Measurements from ENCODE around the gene ARHGAP26.

Gene ARHGAP26

DNA sequence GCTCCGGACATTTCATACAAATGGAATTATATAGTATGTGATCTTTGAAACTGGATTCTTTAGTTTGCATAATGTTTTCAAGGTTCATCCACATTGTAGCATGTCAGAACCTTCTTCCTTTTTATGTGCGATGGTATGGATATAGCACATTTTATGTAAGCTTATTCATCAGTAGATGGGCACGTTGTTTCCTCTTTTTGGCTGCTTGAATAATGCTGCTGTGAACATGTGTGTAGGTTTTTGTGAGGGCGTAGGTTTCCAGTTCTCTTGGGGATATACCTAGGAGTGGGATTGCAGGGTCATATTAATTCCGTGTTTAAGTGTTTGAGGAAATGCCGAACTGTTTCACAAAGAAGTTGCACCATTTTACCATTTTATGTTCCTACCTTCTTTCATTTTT lies 445.5 kb downstream of the ARHGAP26 start:
- DNase-seq (ENCODE audit: low read depth in 1 of 2, low spot score in 1 of 2): no peak

DNA sequence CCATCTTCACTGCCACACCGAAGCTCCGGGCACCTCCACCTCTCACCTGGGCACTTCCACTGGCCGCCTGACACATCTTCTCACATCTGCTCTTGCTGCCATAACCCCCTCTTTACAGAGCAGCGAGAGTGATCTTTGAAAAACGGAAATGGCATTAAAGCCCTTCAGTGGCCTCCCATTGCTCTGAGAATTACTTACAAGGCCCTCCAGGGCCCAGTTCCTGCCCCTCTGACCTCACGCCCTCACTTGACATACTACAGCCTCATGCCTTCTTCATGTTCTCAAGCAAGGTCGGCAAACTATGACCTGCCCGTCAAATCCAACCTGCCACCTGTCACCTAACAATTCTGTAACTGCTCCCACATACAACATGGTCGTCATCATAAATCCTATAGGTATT lies 446.0 kb downstream of the ARHGAP26 start:
- DNase-seq (ENCODE audit: low read depth in 1 of 2, low spot score in 1 of 2): no peak

DNA sequence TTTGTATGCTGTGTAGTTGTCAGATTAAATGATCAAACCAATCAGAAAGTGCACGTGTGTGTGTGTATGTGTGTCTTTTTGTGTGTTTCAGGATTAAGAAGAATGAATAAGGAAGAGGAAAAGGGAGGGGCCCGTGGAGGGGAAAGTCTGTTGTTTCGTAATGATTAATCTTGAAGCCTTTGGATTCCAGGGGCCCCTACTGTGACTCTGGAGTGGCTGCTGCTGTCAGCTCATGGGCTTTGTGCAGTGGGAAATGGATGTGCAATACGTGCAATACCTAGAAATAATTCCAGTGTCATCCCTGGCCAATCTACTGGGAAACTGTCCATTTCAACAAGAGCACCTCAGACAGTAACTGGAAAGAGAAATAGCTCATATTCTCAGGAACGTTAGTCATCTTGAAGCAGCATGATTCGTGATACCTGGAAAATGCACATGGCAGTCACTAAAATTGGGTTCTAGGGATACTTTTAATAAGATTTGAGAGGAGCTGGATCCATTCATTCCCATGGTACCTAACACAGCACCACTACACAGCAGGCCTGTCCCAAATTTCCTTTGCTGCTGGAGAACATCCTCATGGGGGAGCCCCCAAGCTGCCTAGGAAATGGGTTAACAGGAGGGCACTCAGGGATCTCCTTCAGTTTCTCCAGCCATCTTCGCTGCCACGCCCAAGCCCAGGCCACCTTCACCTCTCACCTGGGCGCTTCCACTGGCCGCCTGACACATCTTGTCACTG lies 447.1 kb downstream of the ARHGAP26 start:
- no peak for DNase-seq (ENCODE audit: low read depth in 1 of 2, low spot score in 1 of 2)

DNA sequence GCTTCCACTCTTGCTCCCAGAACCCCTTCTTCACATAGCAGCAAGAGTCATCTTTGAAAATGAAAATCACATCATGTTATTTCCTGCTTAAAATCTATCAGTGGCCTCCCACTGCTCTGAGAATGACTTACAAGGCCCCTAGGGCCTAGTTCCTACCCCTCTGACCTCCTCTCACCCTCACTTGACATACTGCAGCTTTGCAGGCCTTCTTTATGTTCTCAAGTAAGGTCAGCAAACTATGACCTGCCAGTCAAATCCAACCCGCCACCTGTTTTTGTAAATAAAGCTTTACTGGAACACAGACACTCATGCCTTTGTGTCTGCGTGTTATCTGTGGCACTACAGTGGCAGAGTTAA lies 447.6 kb downstream of the ARHGAP26 start:
- no peak for DNase-seq (ENCODE audit: low read depth in 1 of 2, low spot score in 1 of 2)

DNA sequence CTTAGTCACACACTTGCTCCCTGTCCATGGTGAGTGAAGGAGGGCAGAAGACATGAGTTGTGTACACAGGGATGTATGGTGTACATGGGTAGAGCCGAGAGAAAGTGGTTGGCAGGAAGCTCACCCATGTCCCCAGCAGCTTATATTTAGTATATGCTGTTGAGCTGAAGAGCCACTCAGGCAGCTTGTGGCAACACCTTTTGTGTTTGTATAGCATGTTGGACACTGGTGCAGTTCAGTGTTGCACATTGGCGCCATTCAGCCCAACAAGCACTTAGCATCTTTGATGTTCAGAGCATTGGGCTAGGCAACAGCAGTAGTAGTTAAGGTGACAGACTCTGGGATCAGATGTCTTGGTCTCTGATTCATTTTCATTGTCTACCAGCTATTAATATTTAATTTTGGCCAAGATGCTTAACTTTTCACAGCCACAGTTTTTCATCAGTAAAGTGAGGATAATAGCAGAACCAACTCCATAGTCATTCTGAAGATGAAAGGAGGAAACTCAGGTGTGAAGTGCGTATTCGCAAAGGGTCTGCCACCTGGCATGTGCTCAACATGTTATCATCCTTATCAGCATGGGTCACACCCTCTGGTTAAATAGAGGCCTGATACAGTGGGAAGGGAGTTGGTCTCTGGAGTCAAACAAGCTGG lies 448.5 kb downstream of the ARHGAP26 start:
- no peak for DNase-seq (ENCODE audit: low read depth in 1 of 2, low spot score in 1 of 2)

DNA sequence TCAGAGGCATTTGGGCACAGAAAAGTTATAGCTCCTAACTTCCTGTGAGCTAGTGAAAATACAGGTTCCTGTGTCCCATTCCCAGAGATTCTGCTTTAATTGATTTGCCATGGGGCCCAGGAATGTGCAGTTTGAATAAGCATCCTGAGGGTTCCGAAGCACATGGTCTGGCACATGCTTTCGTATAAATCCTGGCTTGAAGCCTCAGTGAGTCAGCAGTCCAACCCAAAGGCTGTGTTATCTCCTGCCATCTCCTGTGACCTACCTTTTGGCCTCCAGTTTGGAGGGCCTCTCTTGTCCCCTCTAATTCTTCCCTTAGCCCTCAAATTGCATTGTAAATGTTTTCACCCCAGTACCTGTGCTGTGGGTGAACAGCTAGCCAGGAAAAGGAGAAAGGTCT lies 449.5 kb downstream of the ARHGAP26 start:
- no peak for DNase-seq (ENCODE audit: low read depth in 1 of 2, low spot score in 1 of 2)

DNA sequence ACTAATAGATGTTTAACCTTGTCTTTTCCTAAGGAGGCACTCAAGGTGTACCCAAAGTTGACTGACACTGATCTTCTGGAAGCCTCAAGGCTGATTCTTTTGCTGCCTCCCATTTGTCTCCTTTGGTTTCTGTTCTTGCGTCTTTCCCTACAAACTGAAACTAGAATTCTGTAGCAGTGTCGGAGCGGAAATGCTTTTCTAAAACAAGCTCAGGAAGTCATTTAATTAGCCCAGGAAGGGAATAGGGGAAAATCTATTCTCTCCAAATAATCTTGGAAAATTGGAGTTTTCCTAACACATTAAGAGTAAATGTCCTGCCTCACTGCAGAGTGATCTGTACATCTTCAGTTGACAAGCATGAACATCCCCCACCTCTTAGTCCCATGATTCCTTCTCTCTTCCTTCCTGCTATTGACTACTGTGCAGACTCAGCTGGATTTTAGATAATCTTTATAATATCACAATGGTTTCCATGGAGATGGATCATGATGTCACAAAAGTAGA lies 450.6 kb downstream of the ARHGAP26 start:
- no peak for DNase-seq (ENCODE audit: low read depth in 1 of 2, low spot score in 1 of 2)

DNA sequence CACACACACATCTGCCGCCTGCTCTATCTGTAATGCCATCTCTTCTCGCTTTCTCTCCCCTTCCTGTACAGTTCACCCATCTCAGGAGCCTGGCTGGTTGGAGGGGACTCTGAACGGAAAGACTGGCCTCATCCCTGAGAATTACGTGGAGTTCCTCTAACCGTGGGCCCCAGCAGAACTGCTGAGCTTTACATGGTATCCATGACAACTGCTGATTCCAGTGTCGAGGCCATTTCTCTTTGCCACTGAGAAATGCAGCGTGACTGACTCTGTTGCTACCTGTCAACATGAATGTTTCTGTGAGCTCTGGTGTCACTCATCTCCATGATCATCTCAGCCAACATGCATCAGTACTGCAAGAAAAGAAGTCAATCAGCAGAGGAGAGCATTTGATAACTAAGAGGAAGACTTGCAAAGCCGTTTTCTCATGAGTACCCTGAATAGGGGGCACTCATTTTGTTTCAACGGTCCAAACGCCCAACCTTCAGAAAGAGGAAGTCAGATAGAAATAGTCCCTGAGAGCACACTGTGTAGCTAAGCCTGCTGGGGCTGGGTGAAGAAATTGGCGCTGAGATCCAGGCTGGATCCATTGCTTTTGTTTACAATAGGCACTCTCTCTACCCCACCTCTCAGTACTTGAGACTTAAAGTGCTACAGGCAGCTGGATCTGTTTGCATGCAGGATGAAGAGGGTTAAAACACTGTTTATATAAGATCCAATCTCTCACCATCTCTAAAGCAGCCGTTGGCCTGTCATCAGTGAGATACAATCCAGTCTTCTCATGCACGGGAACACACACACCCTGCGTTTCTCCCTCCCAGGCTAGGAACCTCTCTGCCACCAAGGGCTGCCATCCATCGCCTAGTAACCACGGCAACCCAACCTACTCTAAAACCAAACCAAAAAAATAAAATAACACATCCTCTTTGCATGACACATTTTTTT lies 452.4 kb downstream of the ARHGAP26 start:
- DNase-seq (ENCODE audit: low read depth in 1 of 2, low spot score in 1 of 2): peak in 1 of 2 donors; percentile 13

DNA sequence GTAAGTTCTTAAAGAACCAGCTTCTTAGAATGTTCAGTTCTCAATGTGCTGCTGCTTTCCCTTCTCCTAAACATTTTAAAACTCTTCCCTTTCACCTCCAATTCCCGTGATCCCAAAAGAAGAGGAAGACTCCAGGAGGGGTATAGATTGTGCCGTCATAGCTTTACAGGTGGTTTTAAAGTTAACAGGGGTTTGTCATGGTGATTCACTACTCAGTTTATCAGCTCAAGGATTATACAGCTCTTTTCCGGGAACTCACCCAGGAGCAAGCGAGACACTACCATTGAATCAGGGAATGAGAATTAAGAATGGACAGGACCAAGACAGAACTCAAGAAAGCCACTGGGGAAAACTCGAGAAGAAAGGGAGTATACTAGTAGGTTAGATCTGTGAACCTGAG lies 454.5 kb downstream of the ARHGAP26 start:
- no peak for DNase-seq (ENCODE audit: low read depth in 1 of 2, low spot score in 1 of 2)

DNA sequence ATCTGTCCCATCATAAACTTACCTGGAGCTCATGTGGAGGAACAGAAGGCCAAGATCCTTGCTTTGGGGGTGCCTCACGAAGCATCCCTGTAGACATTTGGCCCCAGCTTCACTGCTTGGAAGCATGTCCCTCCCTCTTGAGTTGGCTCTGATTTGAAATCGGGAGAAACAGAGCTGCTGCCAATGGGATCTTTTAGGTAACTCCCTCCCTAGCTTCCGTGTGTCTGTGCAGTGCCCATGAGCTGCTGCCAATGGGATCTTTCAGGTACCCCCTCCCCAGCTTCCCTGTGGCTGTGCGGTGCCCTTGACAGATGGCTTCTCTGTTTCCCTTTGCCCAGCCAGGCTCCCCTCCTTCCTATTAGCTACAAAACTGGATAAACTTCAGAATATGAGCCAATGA lies 455.3 kb downstream of the ARHGAP26 start:
- DNase-seq (ENCODE audit: low read depth in 1 of 2, low spot score in 1 of 2): no peak

DNA sequence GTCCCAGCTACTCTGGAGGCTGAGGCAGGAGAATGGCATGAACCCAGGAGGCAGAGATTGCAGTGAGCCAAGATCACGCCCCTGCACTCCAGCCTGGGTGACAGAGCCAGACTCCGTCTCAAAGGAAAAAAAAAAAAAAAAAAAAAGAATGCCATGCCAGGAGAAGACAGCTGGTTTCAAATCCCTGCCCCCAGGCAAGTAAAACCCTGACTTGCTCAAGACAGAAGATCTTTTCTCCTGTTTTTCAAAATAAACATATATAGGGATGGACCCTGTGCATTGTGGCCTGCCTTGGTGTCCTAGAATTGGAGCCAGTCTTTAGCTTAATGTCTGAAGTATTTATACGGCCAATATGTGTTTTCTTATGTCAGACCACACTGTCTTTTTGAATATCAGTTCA lies 456.2 kb downstream of the ARHGAP26 start:
- no peak for DNase-seq (ENCODE audit: low read depth in 1 of 2, low spot score in 1 of 2)

DNA sequence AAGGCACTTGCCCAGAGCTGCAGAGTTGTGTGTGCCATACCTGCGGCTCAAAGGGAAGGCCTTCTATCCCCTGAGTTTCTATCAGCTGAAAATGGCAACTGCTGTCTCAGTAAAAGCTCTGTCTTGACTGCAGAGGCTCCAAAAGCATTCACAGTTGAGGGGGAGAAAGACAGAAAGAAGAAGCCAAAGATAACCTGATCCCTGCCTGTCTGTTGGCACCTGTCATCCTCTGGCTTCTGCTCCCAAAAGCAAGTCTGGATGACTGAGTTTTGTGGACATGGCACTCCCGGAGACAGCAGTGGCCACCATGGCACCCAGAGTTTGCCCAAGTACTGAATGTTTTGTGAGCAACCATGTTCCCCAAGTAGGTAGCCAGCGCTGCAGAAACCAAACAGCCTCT lies 456.7 kb downstream of the ARHGAP26 start:
- DNase-seq (ENCODE audit: low read depth in 1 of 2, low spot score in 1 of 2): no peak

DNA sequence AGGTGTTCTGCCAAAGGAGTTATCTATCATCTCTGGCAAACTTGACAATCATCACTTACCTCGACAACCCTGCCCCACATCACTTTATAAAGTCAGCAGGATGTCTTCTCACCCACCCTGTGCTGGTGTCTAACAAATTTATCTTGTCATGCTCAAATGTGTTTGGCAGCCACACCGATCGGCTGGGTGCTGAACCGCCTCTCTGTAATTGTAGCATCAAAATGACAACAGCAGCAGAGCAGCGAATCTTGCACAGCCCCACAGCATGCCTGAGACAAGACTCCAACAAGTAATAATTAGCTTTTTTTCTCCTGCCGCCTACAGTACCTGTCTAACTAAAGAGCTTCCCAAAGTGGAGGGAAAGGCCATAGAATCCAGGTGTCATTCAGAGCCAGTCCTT lies 457.1 kb downstream of the ARHGAP26 start:
- DNase-seq (ENCODE audit: low read depth in 1 of 2, low spot score in 1 of 2): no peak

DNA sequence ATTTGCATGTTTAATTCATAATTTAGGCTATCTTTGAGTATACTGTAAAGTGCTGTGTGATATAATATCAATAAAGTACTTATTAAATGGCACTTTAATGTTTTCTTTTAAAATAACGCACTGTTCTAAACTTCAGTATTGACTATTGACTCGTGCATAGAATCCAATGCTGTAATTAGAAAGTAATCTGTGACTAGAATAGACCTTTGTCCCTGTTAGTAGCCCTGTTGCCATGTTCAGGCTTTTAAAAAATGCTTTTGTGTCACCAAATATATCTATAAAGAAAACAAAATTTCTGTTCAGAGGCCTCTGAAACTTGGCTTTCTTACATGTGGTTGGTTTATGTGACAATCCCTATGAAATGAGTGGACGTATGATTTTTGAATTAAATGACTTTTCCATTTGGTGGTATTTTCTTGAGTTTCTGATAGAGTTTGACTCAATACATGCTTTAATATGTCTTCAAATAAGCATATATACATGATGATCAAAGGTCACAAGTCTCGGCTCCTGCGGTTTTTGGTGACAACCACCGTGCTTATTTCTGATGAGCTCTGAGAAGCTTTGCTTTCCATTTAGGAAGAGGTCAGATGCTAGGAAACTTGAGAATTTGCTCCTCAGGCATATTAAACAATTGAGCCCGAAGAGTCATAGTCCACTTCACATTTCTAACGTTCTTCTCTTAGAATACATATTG lies 458.6 kb downstream of the ARHGAP26 start:
- DNase-seq (ENCODE audit: low read depth in 1 of 2, low spot score in 1 of 2): no peak

DNA sequence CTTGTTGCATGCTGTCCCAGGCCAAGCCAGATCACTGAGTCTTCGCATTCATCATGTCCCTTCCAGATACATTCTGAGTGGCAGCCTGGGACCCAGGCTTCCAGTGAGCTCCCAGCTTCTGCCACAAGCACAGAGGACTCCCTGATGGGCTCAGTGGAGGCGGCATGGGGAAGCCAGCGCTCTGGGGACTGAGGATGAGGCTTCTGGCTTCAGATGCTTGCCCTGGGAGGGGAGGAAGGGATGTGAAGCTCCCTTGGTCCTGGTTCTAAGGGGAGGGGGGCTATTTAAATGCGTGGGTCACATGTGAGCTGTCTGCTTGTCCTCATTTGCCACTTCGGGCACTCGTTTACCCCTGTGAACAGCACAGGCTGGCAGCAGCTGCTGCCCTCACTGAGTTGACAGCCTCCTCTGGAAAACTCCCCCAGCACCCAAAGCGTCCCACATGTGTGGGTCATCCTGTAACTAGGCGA lies 459.3 kb downstream of the ARHGAP26 start:
- DNase-seq (ENCODE audit: low read depth in 1 of 2, low spot score in 1 of 2): no peak

DNA sequence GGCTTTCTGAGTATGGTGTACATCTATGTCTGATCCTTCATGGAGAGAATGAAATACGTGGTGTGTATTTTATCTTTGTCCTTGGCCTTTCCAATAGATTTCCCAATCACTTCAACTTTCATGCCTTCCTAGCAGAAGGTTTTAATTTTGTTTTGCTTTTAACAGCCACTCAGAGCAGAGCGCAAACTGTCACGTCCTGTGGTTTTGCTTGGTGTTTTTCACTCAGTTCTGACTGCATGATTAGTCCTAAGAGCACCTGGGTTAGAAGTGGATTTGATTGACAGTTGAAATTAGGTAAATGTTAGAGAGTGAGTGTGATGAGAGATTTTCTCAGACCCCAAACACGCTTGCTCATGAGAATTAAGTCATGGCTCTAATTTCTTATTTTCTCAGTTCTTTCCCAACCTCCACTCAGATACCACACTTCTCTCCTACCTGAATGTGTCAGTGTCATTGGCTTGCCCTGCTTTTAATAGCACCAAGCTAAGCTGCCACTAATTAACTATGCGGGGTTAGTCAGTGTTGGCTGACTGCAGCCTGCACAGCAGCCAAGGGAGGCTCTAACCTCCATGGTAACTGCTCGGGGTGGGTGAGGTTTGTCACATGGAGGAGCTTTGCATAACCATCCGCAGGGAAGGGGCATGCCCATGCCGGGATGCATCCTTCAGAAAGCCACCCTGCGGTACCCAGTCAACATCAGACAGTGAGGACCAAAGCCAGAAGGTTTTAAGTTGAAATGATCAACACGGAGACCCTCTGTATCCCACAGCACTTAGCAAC lies 459.9 kb downstream of the ARHGAP26 start:
- DNase-seq (ENCODE audit: low read depth in 1 of 2, low spot score in 1 of 2): no peak

DNA sequence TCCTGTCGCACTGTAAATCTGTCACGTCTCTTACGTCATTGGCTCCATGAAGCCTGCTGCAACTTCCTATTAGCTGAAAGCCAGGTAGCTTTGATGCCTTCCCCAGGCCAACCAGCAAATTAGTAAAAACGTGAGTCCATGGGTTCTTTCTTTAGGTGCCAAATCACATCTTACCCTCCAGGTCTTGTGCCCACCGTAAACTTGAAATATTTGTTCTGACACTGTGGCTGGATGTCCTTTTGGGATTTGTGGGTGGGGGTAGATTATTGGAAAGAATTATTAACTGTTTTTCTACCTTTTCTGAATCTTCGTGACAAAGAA lies 460.5 kb downstream of the ARHGAP26 start:
- DNase-seq (ENCODE audit: low read depth in 1 of 2, low spot score in 1 of 2): no peak

DNA sequence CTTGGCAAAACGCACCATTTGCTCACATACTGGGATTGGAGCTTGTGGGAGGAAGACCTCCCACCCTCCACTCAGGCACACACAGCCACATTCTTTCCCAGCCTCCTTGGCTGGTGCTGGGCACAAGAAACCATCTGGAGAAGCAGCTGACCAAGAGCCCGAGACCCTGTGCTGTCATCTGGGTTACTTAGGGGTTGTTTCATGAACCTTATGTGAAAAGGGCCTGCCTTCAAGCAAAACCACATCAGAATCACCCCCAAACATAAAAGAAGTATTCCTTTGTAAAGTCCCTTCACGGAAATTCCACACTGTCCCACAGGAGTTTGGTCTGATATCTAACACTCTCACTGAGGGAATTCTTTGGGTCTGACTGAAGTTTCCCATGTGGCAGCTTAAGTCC lies 461.2 kb downstream of the ARHGAP26 start:
- DNase-seq (ENCODE audit: low read depth in 1 of 2, low spot score in 1 of 2): no peak

DNA sequence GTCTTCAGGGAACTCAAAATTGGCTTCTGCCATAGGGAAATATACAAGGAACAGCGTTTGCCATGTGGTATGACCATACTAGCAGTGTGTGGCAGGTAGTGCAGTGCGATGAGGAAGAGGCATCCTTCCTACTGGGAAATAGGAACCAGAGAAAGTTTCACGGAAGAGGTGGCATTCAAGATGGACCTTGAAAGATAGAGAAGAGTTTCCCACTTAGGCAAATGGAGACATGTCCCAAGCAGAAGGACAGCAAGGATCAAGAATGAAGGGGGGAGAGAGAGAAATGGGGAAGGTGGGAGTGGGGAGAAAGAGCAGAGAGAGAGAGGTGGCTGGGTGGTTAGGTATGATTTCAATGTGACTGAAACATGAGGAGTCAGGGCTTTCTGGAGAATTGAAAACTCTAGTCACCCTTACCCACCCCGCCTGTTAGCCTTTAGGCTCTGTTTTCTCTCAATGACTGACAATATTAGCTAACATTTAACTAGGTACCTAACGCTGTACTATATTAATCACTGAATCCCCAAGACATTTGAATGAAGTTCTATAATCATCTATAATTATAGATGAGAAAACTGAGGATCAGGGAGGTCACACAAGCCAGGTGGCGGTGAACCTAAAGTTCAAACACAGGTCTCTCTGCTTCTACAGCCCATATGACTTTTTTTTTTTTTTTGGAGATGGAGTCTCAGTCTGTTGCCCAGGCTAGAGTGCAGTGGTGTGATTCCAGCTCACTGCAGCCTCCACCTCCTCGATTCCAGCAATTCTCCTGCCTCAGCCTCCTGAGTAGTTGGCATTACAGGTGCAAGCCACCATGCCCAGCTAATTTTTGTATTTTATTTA lies 462.0 kb downstream of the ARHGAP26 start:
- no peak for DNase-seq (ENCODE audit: low read depth in 1 of 2, low spot score in 1 of 2)

DNA sequence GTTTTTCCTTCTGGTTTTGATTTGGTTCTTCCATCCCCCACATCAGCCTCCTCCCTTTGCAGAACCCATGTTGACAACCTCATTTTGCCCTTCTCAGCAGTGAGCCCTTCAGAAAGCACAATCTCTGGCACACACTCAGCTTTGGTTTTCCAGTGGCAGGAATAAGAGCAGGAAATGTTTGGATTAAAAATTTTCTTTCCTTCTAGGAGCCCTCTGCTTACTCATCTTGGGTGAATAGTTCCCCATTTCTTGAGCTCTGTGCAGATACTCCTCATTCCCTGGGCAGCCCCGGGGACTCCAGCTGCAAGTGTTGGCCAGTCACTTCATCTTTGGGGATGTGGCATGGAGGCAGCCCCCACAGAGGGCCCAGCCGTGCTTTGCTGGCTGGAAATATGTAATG lies 462.9 kb downstream of the ARHGAP26 start:
- no peak for DNase-seq (ENCODE audit: low read depth in 1 of 2, low spot score in 1 of 2)
